Motor neuron (in vitro differentiated cells): ENCODE measurements around the gene POLR1A. TPM values are rescaled to one million over a fixed set of nuclear protein-coding genes. Genes with fewer than 3 reads are reported as not detected.
A peak's percentile ranks its signal among the peaks of the same experiment; 100 is the strongest.

Experiments
- ATAC-seq, 8 experiments: fragments of 200-7000 bp; cut with Tn5 transposase; replicated peaks in 6 of 8; 2 replicates each; pipeline ENCODE4 v1.8.0; 2021; ENCODE audit warnings: mild to moderate bottlenecking in 8 of 8, moderate library complexity in 8 of 8
- H3K27ac ChIP-seq, 2 donors: fragments of 250-450 bp; sonication (Bioruptor Pico); 2 replicates each; pipeline ENCODE4 v1.9.0; 2021; ENCODE audit warnings: antibody characterized with exemption in 2 of 2, mild to moderate bottlenecking in 2 of 2, moderate library complexity in 1 of 2
- H3K4me1 ChIP-seq, 2 donors: fragments of 250-450 bp; sonication (Bioruptor Pico); replicated peaks in 1 of 2; 2 replicates each; pipeline ENCODE4 v1.6.1; 2021; ENCODE audit warnings: antibody characterized with exemption in 2 of 2, mild to moderate bottlenecking in 2 of 2, moderate library complexity in 1 of 2
- H3K4me3 ChIP-seq, 5 donors: fragments of 250-450 bp; sonication (Bioruptor Pico); 2 replicates each; pipeline ENCODE4 v1.9.0; 2021; ENCODE audit warnings: antibody characterized with exemption in 5 of 5, mild to moderate bottlenecking in 5 of 5, moderate library complexity in 4 of 5
- WGBS, 10 experiments: fragments of 450-650 bp; shearing (Covaris generic); methylation state at CpG; one replicate each; pipeline ENCODE4 v1.0.0; 2022; 5-methylcytosine and 5-hydroxymethylcytosine counted together
- in situ Hi-C, 9 experiments: fragments of 400-800 bp; cut with MboI; loops; one replicate each; pipeline ENCODE4 v1.15.0; 2021; ENCODE audit warnings: low sequenced_read_pairs in 9 of 9, low pct_unique_long_range_greater_than_20kb in 2 of 9; ENCODE audit not compliant: unreplicated experiment in 9 of 9
- total RNA-seq, 8 experiments: library from RNA; unstranded; fragments of 300-600 nt; gene quantifications; 2 replicates each; pipeline versions ENCODE4 v1.2.3 to v1.2.4, GENCODE V29; 2022

POLR1A gene
- total RNA-seq, 8 experiments from 2014 or later: 9.5 to 44.6 (median 19.2) TPM

DNA sequence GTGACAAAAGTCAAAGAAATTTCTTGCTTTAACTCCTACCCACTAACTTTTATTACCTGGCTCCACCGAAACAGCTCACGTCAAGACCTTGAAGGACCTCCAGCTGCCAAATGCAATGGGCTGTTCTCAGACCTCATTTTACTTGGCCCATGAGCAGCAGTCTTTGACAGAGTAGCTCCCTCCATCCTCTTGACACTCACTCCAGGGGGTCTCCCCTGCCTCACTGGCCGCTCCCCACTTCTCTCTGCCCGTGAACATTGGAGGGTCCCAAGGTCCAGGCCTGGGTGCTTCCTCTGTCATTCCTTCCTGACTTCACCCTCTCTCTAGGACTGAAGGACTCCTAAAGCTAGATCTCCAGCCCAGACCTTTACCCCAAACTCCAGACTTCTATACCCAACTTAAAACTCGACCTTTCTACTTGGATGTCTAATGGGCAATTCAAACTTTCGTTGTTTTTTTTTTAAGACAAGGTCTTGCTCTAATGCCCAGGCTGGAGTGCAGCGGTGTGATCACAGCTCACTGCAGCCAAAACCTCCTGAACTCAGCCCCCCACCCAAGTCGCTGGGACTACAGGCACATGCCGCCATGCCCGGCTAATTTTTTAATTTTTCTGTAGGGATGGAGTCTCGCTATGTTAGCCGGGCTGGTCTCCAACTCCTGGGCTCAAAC lies 124.0 kb downstream of the POLR1A start:
- Histone ChIP-seq H3K27ac (no peak overlapping the region), H3K4me1 (no peaks in the 10 kb centered on the region), H3K4me3 (no peak overlapping the region)
- ATAC-seq: no peak
- WGBS, 10 experiments: 67 to 95% (median 88%) methylated on average over 3 to 9 of the region's 12 CpGs; no CpG with 5 or more reads in 3 of the 10 experiments
- in situ Hi-C loops: no loop called here

DNA sequence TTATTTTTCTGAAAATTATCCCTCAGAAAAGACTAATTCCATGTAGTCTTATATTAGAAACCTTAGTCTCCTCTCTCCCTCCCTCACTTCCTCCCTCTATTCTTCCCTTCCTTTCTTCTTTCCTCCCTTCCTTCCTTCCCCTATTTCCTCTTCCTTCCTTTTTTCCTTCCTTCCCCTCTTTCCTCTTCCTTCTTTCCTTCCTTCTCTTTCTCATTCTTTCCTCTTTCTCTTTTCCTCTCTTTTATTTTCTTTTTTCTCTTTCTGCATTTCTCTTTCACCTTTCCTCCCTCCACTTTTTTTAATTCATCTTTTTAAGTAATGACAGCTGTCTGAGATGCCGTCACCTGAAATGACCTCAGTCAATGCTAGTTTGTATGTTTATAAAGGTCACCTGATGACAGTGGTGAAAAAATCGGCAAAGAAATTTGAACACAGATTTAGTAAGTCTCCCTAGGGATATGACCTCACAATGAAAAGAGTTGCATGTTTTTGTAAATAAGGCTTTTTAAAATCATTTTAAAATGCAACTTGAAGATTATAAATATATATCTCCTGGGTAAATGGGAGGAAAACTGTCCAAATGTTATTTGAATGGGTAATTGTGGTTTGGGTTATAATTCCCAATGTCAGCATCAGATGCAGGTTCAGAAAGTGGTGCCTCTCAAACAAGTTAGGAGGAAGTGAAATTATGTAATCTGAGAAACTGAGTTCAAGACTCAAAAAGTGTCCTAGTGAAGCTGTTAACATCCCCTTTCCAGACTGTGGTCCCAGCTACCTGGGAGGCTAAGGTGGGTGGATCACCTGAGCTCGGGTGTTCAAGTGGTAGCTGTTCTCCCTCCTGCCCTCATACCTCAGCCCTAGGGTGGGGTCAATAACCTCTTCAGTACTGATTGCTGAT lies 126.6 kb downstream of the POLR1A start:
- H3K4me3 ChIP-seq: no peak overlapping the region
- H3K27ac ChIP-seq: no peak overlapping the region
- 7 to 100% (median 81%) methylated on average over 1 to 3 of the region's 3 CpGs for WGBS, 10 experiments
- no peaks in the 10 kb centered on the region for H3K4me1 ChIP-seq
- in situ Hi-C loops: no loop called here
- no peak for ATAC-seq

DNA sequence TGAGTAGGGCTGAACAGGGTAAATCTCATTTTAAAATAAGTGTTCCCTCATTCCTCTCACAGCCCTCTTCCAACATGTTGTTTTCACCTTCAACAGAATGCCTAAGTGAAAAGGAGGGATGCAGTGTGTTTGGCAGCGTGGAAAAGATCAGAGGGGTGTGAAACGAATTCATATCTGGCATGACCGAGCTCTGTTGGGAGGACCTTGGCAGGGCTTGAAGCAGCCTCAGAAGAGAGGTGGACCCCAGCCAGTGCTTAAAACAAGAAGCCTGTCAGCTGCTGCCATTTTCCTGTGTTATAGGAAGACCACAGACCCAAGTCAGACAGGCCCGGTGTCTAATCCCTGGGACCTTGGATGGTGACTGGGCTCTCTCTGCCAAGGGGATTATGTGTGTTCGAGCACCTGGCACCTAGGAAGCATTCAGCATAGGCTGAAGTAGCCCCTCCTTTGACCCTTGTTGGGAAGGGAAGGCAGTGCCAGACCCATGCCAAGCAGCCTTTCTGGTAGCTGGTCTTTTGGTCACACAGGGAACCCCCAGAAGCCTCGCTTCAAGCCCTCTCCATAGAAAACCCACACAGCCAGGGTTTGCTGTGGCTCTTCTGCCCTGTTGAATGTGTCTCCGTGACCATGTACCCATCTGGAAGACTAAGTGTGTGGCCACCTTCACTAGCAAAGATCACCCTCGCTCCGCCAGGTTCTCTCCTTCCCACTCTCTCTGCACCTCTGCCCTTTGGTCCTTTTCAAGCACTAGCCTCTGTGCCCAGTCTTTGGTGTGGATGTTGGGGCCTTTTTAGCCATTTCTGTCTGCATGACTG lies 129.4 kb downstream of the POLR1A start:
- WGBS, 10 experiments: 16 to 100% (median 65%) methylated on average over 2 to 8 of the region's 9 CpGs; no CpG with 5 or more reads in 3 of the 10 experiments
- Histone ChIP-seq H3K4me3 (no peak overlapping the region), H3K4me1 (no peaks in the 10 kb centered on the region), H3K27ac (no peak overlapping the region)
- in situ Hi-C loops: no loop called here
- ATAC-seq: no peak

DNA sequence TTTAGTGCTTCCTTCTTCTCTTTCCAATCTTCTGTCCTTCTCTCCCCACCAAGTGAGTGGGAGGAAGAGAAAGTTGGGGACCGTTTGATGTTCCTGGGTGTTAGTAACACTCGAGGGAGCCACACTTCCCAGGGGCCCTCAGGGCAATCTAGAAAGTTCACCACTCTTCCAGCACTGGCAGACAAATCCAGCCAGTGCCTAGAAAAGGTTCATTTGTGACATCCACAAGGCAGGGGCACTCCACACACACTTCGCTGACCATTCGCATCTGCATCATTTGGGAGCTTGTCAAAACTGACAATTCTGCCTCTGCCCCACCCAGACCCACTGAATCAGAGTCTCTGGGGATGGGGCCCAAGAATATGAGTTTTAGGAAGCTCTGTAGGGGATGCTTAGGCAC lies 130.1 kb downstream of the POLR1A start:
- in situ Hi-C loops: no loop called here
- no peak for ATAC-seq
- Histone ChIP-seq H3K4me1 (no peaks in the 10 kb centered on the region), H3K4me3 (no peak overlapping the region), H3K27ac (no peak overlapping the region)
- 47 to 91% (median 73%) methylated on average over 2 to 4 of the region's 4 CpGs; no CpG with 5 or more reads in 3 of the 10 experiments for WGBS, 10 experiments

DNA sequence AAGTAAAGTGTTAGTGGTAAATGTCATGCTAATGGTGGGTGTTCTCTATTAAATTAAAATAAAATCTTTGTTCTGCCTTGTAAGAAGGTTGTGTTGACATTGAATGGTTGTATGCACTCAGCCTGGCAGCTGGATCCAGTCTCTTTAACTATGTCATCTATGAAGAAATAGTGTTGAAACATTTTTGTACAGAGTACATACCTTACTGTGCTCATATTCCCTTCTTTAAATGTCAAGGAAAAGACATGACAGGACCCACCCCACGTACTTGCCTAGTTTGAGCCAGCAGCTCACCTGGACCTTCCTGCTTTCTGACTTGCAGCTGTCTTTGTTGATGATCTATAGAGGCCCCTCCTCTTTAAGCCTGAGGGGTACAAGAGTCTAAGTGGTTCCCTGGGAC lies 131.3 kb downstream of the POLR1A start:
- H3K4me1 ChIP-seq: no peaks in the 10 kb centered on the region
- no peak for ATAC-seq
- in situ Hi-C loops: no loop called here
- 29 to 86% (median 79%) methylated on average over 1 of the region's 1 CpG; no CpG with 5 or more reads in 4 of the 10 experiments for WGBS, 10 experiments
- no peak overlapping the region for H3K27ac ChIP-seq
- H3K4me3 ChIP-seq: no peak overlapping the region

DNA sequence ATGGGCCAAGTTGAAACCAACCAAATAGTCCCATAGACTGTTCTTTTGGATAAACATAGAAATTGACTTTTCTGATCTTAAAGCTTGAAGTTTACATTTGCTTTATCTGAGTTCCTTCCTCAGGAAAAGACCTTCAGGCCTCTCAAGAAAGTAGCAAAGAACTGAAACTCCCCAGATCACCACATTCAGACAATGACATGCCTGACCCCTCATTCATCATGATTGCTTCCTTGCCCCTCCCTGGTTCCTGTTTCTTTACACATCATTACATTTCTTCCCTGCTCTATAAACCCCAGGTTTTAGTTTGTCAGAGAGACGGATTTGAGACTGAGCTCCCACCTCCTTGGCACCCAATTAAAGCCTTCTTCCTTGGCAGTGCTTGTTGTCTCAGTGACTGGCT lies 133.3 kb downstream of the POLR1A start:
- WGBS, 10 experiments: 50 to 100% (median 73%) methylated on average over 1 of the region's 1 CpG; no CpG with 5 or more reads in 4 of the 10 experiments
- Histone ChIP-seq H3K4me3 (no peak overlapping the region), H3K4me1 (no peaks in the 10 kb centered on the region), H3K27ac (no peak overlapping the region)
- no peak for ATAC-seq
- in situ Hi-C loops: no loop called here

DNA sequence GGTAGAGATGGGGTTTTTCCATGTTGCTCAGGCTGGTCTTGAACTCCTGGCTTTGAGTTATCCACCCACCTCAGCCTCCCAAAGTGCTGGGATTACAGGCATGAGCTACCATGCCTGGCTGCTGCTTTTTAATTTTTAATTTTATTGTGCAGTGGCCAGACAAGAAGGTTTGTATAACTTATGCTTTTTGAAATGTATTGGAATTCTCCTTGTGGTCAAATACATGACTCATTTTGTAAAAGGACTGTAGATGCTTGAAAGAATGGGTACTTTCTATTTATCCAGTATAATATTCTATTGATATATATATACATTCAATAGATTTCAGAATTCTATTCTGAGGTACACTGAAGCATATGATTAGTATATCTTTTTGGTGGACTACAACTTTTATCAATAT lies 134.3 kb downstream of the POLR1A start:
- no peak overlapping the region for H3K27ac ChIP-seq
- in situ Hi-C loops: no loop called here
- ATAC-seq: peak in 1 of 8 experiments; percentile 32

More for the DNA sequence above, 134.3 kb downstream of the POLR1A start:
- H3K4me3 ChIP-seq: no peak overlapping the region
- H3K4me1 ChIP-seq: no peaks in the 10 kb centered on the region

Other genes with a start within 250 kb of the POLR1A start
- gene ST3GAL5, start 216.9 kb downstream of the POLR1A start, total RNA-seq: 10 to 100 TPM in 5 of 8 experiments, 1 to 10 TPM in 3; 2.9 to 84.6 (median 21.8) TPM
- gene PTCD3, start 349 bp upstream of the POLR1A start, total RNA-seq: 100 to 1,000 TPM in 2 of 8 experiments, 10 to 100 TPM in 6; 61.9 to 178 (median 83.4) TPM
- gene IMMT, start 89.6 kb upstream of the POLR1A start, total RNA-seq: 100 to 1,000 TPM in 2 of 8 experiments, 10 to 100 TPM in 6; 55.7 to 137 (median 72.7) TPM
- 10 to 100 TPM; 24.5 to 61.4 (median 38.0) TPM for gene MRPL35, start 93.6 kb upstream of the POLR1A start, total RNA-seq
- gene REEP1, start 231.7 kb upstream of the POLR1A start, total RNA-seq: 10 to 100 TPM in 6 of 8 experiments, 1 to 10 TPM in 1, under 1 TPM in 1; 0.31 to 98.1 (median 41.6) TPM